IMR-90 (cell line): ENCODE results near the gene ATF4. TPM values are rescaled to one million over a fixed set of nuclear protein-coding genes. Genes with fewer than 3 reads are reported as not detected.

Experiments
- ATAC-seq: fragments of 200-7000 bp; cut with Tn5 transposase; 2 replicates; pipeline ENCODE4 v1.9.1; 2020; ENCODE audit warnings: low read depth, mild to moderate bottlenecking, moderate library complexity
- BruUV-seq: library from RNA; stranded (reverse); fragments of 400-500 nt; replicated peaks from 2 replicates; lab custom pipeline; 2021; lab: Mats Ljungman, UMichigan
- CTCF ChIA-PET: fragments of 300-600 bp; formaldehyde crosslinking; extraction: SDS; loops from one replicate; lab custom pipeline; 2021; ENCODE audit warnings: antibody characterized with exemption; lab: Yijun Ruan, JAX
- POLR2A ChIA-PET: fragments of 300-600 bp; sonication (Branson Sonifier 250); formaldehyde crosslinking; loops from one replicate; lab custom pipeline; 2022; ENCODE audit warnings: antibody characterized with exemption; ENCODE audit not compliant: unreplicated experiment; lab: Charles Lee
- DNase-seq: peaks from one replicate; pipeline ENCODE4 v3.0.0; 2013
- H2AFZ ChIP-seq: replicated peaks from 2 replicates; pipeline ENCODE3; 2013; ENCODE audit warnings: low read length, mild to moderate bottlenecking; ENCODE audit not compliant: poor library complexity
- H2AK5ac ChIP-seq: 2 replicates; pipeline ENCODE4 v1.6.1; 2013; ENCODE audit warnings: low read depth, low read length, inconsistent platforms
- H2AK9ac ChIP-seq: replicated peaks from 2 replicates; pipeline ENCODE3; 2013; ENCODE audit warnings: mild to moderate bottlenecking, low read depth, low read length, moderate library complexity; ENCODE audit not compliant: poor library complexity
- H2BK120ac ChIP-seq: 2 replicates; pipeline ENCODE4 v1.6.1; 2013; ENCODE audit warnings: low read depth, low read length, inconsistent platforms
- H2BK15ac ChIP-seq: 3 replicates; pipeline ENCODE4 v1.6.1; 2013; ENCODE audit warnings: low read depth, low read length, inconsistent platforms
- H2BK20ac ChIP-seq: 2 replicates; pipeline ENCODE4 v1.6.1; 2013; ENCODE audit warnings: low read depth, mild to moderate bottlenecking, inconsistent platforms, low read length, moderate library complexity
- H2BK5ac ChIP-seq: 2 replicates; pipeline ENCODE4 v1.6.1; 2013; ENCODE audit warnings: mild to moderate bottlenecking, low read depth, low read length, inconsistent platforms; ENCODE audit not compliant: poor library complexity, severe bottlenecking
- H3K14ac ChIP-seq: replicated peaks from 2 replicates; pipeline ENCODE4 v1.6.1; 2013; ENCODE audit warnings: low read depth, low read length, inconsistent platforms
- H3K18ac ChIP-seq: 2 replicates; pipeline ENCODE4 v1.6.1; 2013; ENCODE audit warnings: low read depth, low read length, control low read depth
- H3K23ac ChIP-seq: 2 replicates; pipeline ENCODE4 v1.6.1; 2013; ENCODE audit warnings: low read depth, low read length, inconsistent platforms
- H3K27ac ChIP-seq: 2 replicates; pipeline ENCODE4 v1.5.1; 2013; ENCODE audit warnings: mild to moderate bottlenecking, control low read depth, low read length; ENCODE audit not compliant: insufficient read depth
- H3K27me3 ChIP-seq: 2 replicates; pipeline ENCODE4 v1.6.1; 2013; ENCODE audit warnings: low read length; ENCODE audit not compliant: control insufficient read depth, insufficient read depth
- H3K36me3 ChIP-seq: 2 replicates; pipeline ENCODE4 v1.6.1; 2013; ENCODE audit warnings: low read length, mixed read lengths; ENCODE audit not compliant: control insufficient read depth, insufficient read depth
- H3K4ac ChIP-seq: 2 replicates; pipeline ENCODE4 v1.6.1; 2013; ENCODE audit warnings: low read depth, low read length, inconsistent platforms
- H3K4me1 ChIP-seq: 2 replicates; pipeline ENCODE4 v1.6.1; 2013; ENCODE audit warnings: low read length, mixed read lengths; ENCODE audit not compliant: control insufficient read depth, insufficient read depth
- H3K4me2 ChIP-seq: 2 replicates; pipeline ENCODE4 v1.6.1; 2013; ENCODE audit warnings: low read depth, mild to moderate bottlenecking, control low read depth, low read length, moderate library complexity
- H3K4me3 ChIP-seq: 2 replicates; pipeline ENCODE4 v1.5.1; 2013; ENCODE audit warnings: low read depth, mild to moderate bottlenecking, control low read depth, low read length, moderate library complexity; ENCODE audit not compliant: insufficient read depth
- H3K56ac ChIP-seq: 2 replicates; pipeline ENCODE4 v1.6.1; 2013; ENCODE audit warnings: low read length, inconsistent platforms; ENCODE audit not compliant: insufficient read depth; ENCODE audit errors: extremely low read depth
- H3K79me1 ChIP-seq, 2 experiments: 2 replicates each; pipeline ENCODE4 v1.6.1; 2013; ENCODE audit warnings: low read length in 2 of 2, inconsistent platforms in 1 of 2, low read depth in 1 of 2
- H3K9ac ChIP-seq: 2 replicates; pipeline ENCODE4 v1.6.1; 2013; ENCODE audit warnings: low read depth, low read length, control low read depth
- H3K9me1 ChIP-seq: 2 replicates; pipeline ENCODE4 v1.6.1; 2013; ENCODE audit warnings: low read length, inconsistent platforms; ENCODE audit not compliant: insufficient read depth
- H3K9me3 ChIP-seq: 2 replicates; pipeline ENCODE4 v1.6.1; 2013; ENCODE audit warnings: low read length; ENCODE audit not compliant: control insufficient read depth, insufficient read depth
- H4K20me1 ChIP-seq: 2 replicates; pipeline ENCODE4 v1.6.1; 2013; ENCODE audit warnings: low read length, inconsistent platforms; ENCODE audit not compliant: insufficient read depth
- H4K5ac ChIP-seq: 2 replicates; pipeline ENCODE4 v1.6.1; 2013; ENCODE audit warnings: mild to moderate bottlenecking, low read depth, low read length, control low read depth
- H4K8ac ChIP-seq, 2 experiments: 2 replicates each; pipeline ENCODE4 v1.6.1; 2013; ENCODE audit warnings: low read depth in 2 of 2, low read length in 2 of 2, control low read depth in 1 of 2, inconsistent platforms in 1 of 2
- H4K91ac ChIP-seq: 2 replicates; pipeline ENCODE4 v1.6.1; 2013; ENCODE audit warnings: low read depth, low read length, inconsistent platforms; ENCODE audit not compliant: insufficient read depth
- BHLHE40 ChIP-seq: fragments of 150-350 bp; IDR thresholded peaks from 2 replicates; pipeline ENCODE4 v1.6.1; 2016; ENCODE audit warnings: mild to moderate bottlenecking, low read depth, low read length
- CHD1 ChIP-seq: IDR thresholded peaks from 2 replicates; pipeline ENCODE4 v1.6.1; 2012; ENCODE audit warnings: low read depth, low read length, improper control_type of control experiment
- CTCF ChIP-seq: conservative IDR thresholded peaks from 2 replicates; pipeline ENCODE4 v1.5.1; 2012; ENCODE audit warnings: mild to moderate bottlenecking, low read depth, low read length, improper control_type of control experiment
- MAFK ChIP-seq: IDR thresholded peaks from 2 replicates; pipeline ENCODE4 v1.6.1; 2012; ENCODE audit warnings: low read depth, low read length, improper control_type of control experiment
- MXI1 ChIP-seq: IDR thresholded peaks from 2 replicates; pipeline ENCODE4 v1.6.1; 2012; ENCODE audit warnings: low read depth, mild to moderate bottlenecking, low read length, moderate library complexity, borderline replicate concordance
- NFE2L2 ChIP-seq: fragments of 150-350 bp; IDR thresholded peaks from 2 replicates; pipeline ENCODE4 v1.6.1; 2016; ENCODE audit warnings: low read depth, mild to moderate bottlenecking, low read length
- POLR2A ChIP-seq: IDR thresholded peaks from 2 replicates; pipeline ENCODE4 v1.6.1; 2012; ENCODE audit warnings: mild to moderate bottlenecking, low read depth, low read length
- RAD21 ChIP-seq: IDR thresholded peaks from 2 replicates; pipeline ENCODE4 v1.6.1; 2012; ENCODE audit warnings: low read length, improper control_type of control experiment
- RCOR1 ChIP-seq: IDR thresholded peaks from 2 replicates; pipeline ENCODE4 v1.6.1; 2012; ENCODE audit warnings: mild to moderate bottlenecking, low read length, improper control_type of control experiment; ENCODE audit not compliant: insufficient replicate concordance
- SMC3 ChIP-seq: fragments of 150-350 bp; IDR thresholded peaks from 2 replicates; pipeline ENCODE4 v1.6.1; 2016; ENCODE audit warnings: low read depth, mild to moderate bottlenecking, antibody characterized with exemption, low read length, moderate library complexity
- USF2 ChIP-seq: fragments of 150-350 bp; IDR thresholded peaks from 2 replicates; pipeline ENCODE4 v1.6.1; 2017; ENCODE audit warnings: mild to moderate bottlenecking, antibody characterized with exemption, low read length, low read depth
- WGBS, 2 experiments: methylation state at CpG; one replicate each; pipeline versions ENCODE4 v1.1.5 to v1.1.7; 2013; ENCODE audit warnings: missing lambda C conversion rate in 2 of 2; ENCODE audit not compliant: insufficient read length in 1 of 2; ENCODE audit errors: extremely low coverage in 2 of 2; 5-methylcytosine and 5-hydroxymethylcytosine counted together
- dilution Hi-C: fragments of 300-500 bp; cut with HindIII; formaldehyde crosslinking; loops from one replicate; pipeline ENCODE4 v1.14.3; 2018; ENCODE audit warnings: low sequenced_read_pairs; ENCODE audit not compliant: unreplicated experiment
- in situ Hi-C: fragments of 300-500 bp; cut with MboI; formaldehyde crosslinking; loops from 3 replicates; pipeline ENCODE4 v1.14.3; 2019; ENCODE audit warnings: low sequenced_read_pairs, inconsistent platforms, mixed read lengths
- intact Hi-C: fragments of 100-400 bp; cut with micrococcal nuclease; formaldehyde crosslinking; loops from 2 replicates; pipeline ENCODE4 v1.10.0; 2022
- polyA plus RNA-seq, 3 experiments: library from polyadenylated mRNA; depleted of rRNA; stranded (reverse); fragments of >200 nt; gene quantifications; 2 replicates each; pipeline ENCODE4 v1.2.3, GENCODE V29; 2012; ENCODE audit warnings: low replicate concordance in 1 of 3
- total RNA-seq: library from RNA; depleted of rRNA; stranded (reverse); fragments of >200 nt; gene quantifications from 2 replicates; pipeline ENCODE4 v1.2.3, GENCODE V29; 2012

The ATF4 gene
- total and polyA plus RNA-seq, 2 of the 4 experiments (the other 2 are of a cell fraction) = 148 to 662 TPM

GRCh38 chr22:39535831-39536449 lies 15.6 kb downstream of the ATF4 start:
- no peak overlapping the region for H4K91ac ChIP-seq
- H3K56ac ChIP-seq = no peak overlapping the region
- peaks cover 12 to 16% of the 10 kb centered on the region in 2 experiments for H3K79me1 ChIP-seq
- no TSS peak for BruUV-seq
- H2BK120ac ChIP-seq = no peak overlapping the region
- ATAC-seq (no peak), DNase-seq (no peak)
- H3K27me3 ChIP-seq = peaks cover 15% of the 10 kb centered on the region
- intact Hi-C loops = loop anchor here (2.0 to 10.0 kb wide), 2 partner anchors 639 to 813 kb away; partner anchors contain the start of gene TNRC6B
- H3K14ac ChIP-seq = no peak overlapping the region
- H2AK9ac ChIP-seq = peak overlapping the region; percentile 12
- 0 out of 2 replicates have a peak overlapping the region, but pooled peaks have one; percentile 3 for H2AK5ac ChIP-seq
- H2BK5ac ChIP-seq = no peak overlapping the region
- no peak overlapping the region for H3K27ac ChIP-seq
- no peak overlapping the region for H3K4ac ChIP-seq
- H3K9me1 ChIP-seq = no peaks in the 10 kb centered on the region
- ChIA-PET POLR2A (no interaction called here), CTCF (interaction anchor here (1.6 to 4.0 kb wide), 2 partner anchors 486 to 488 kb away, joined by 3 to 29 read pairs; no protein-coding TSS in a partner anchor)
- H2AFZ ChIP-seq = peak overlapping the region; percentile 8
- no peaks in the 10 kb centered on the region for H3K9me3 ChIP-seq
- dilution Hi-C loops = no loop called here
- 83% methylated on average over 2 of the region's 15 CpGs; no CpG with 5 or more reads in 1 of the 2 experiments for WGBS, 2 experiments
- H4K8ac ChIP-seq = no peak overlapping the region
- no peak overlapping the region for H3K23ac ChIP-seq
- H3K4me1 ChIP-seq = peaks cover 6% of the 10 kb centered on the region
- no peak overlapping the region for H3K4me2 ChIP-seq
- H4K20me1 ChIP-seq = peaks cover 4% of the 10 kb centered on the region; the same call in 1 of the 2 replicates
- H2BK15ac ChIP-seq = no peak overlapping the region
- H4K5ac ChIP-seq = no peak overlapping the region
- no peak overlapping the region for H3K4me3 ChIP-seq
- no peak for TF ChIP-seq POLR2A
- no peak for TF ChIP-seq BHLHE40
- TF ChIP-seq CTCF = no peak
- no peak for TF ChIP-seq CHD1
- no peak for TF ChIP-seq RAD21
- TF ChIP-seq NFE2L2 = no peak
- TF ChIP-seq MAFK = no peak
- TF ChIP-seq MXI1 = no peak
- TF ChIP-seq RCOR1 = no peak
- no peak for TF ChIP-seq SMC3
- TF ChIP-seq USF2 = no peak
- H3K18ac ChIP-seq = no peak overlapping the region
- in situ Hi-C loops = loop anchor here (5.0 to 10.0 kb wide), 3 partner anchors 491 to 809 kb away; partner anchors contain the start of gene ADSL
- peaks cover 2% of the 10 kb centered on the region; the same call in 1 of the 2 replicates for H3K36me3 ChIP-seq
- no peak overlapping the region for H2BK20ac ChIP-seq
- no peak overlapping the region for H3K9ac ChIP-seq
